ENCODE results near the gene TSHZ2.

Gene TSHZ2

GRCh38 chr20:52998268-52998667, 26.1 kb downstream of the TSHZ2 start:
- TF ChIP-seq POLR2AphosphoS5 (IDR thresholded peaks at IDR 0.05; ENCODE audit: low read depth, low read length) (no peak), SIN3A (IDR thresholded peaks at IDR 0.05; ENCODE audit: borderline replicate concordance, insufficient read depth, low read length) (no peak), REST (IDR thresholded peaks at IDR 0.05; ENCODE audit: insufficient read depth in 1 of 2, low read depth in 2 of 2, low read length in 2 of 2) (no peak), TAF1 (IDR thresholded peaks at IDR 0.05; ENCODE audit: borderline replicate concordance, insufficient read depth, low read length) (no peak), FOXP2 (optimal IDR thresholded peaks at IDR 0.05; ENCODE audit: borderline replicate concordance, extremely low read depth, extremely low read length, insufficient read depth) (no peak)

GRCh38 chr20:52999040-52999439, 26.9 kb downstream of the TSHZ2 start:
- TF ChIP-seq SIN3A (IDR thresholded peaks at IDR 0.05; ENCODE audit: borderline replicate concordance, insufficient read depth, low read length), result no peak
- TF ChIP-seq POLR2AphosphoS5 (IDR thresholded peaks at IDR 0.05; ENCODE audit: low read depth, low read length), result no peak
- TF ChIP-seq REST (IDR thresholded peaks at IDR 0.05; ENCODE audit: insufficient read depth in 1 of 2, low read depth in 2 of 2, low read length in 2 of 2), result no peak

- TF ChIP-seq TAF1 (IDR thresholded peaks at IDR 0.05; ENCODE audit: borderline replicate concordance, insufficient read depth, low read length), result no peak
- TF ChIP-seq SIN3A (IDR thresholded peaks at IDR 0.05; ENCODE audit: borderline replicate concordance, insufficient read depth, low read length), result no peak
These were observed 29.5 kb downstream of the TSHZ2 start for GRCh38 chr20:53001498-53002301.

- TF ChIP-seq POLR2AphosphoS5 (IDR thresholded peaks at IDR 0.05; ENCODE audit: low read depth, low read length), result no peak
- TF ChIP-seq TAF1 (IDR thresholded peaks at IDR 0.05; ENCODE audit: borderline replicate concordance, insufficient read depth, low read length), result no peak
- no peak for TF ChIP-seq FOXP2 (optimal IDR thresholded peaks at IDR 0.05; ENCODE audit: borderline replicate concordance, extremely low read depth, extremely low read length, insufficient read depth)
- no peak for TF ChIP-seq SIN3A (IDR thresholded peaks at IDR 0.05; ENCODE audit: borderline replicate concordance, insufficient read depth, low read length)
- no peak for TF ChIP-seq REST (IDR thresholded peaks at IDR 0.05; ENCODE audit: insufficient read depth in 1 of 2, low read depth in 2 of 2, low read length in 2 of 2)
These were observed 30.6 kb downstream of the TSHZ2 start for GRCh38 chr20:53002786-53003185.

- TF ChIP-seq TAF1 (IDR thresholded peaks at IDR 0.05; ENCODE audit: borderline replicate concordance, insufficient read depth, low read length) (no peak), SIN3A (IDR thresholded peaks at IDR 0.05; ENCODE audit: borderline replicate concordance, insufficient read depth, low read length) (no peak), POLR2AphosphoS5 (IDR thresholded peaks at IDR 0.05; ENCODE audit: low read depth, low read length) (no peak), FOXP2 (optimal IDR thresholded peaks at IDR 0.05; ENCODE audit: borderline replicate concordance, extremely low read depth, extremely low read length, insufficient read depth) (no peak)
These were observed 31.4 kb downstream of the TSHZ2 start for GRCh38 chr20:53003420-53004154.

GRCh38 chr20:53004267-53004813, 32.2 kb downstream of the TSHZ2 start:
- TF ChIP-seq REST (IDR thresholded peaks at IDR 0.05; ENCODE audit: insufficient read depth in 1 of 2, low read depth in 2 of 2, low read length in 2 of 2) (no peak), FOXP2 (optimal IDR thresholded peaks at IDR 0.05; ENCODE audit: borderline replicate concordance, extremely low read depth, extremely low read length, insufficient read depth) (no peak), TAF1 (IDR thresholded peaks at IDR 0.05; ENCODE audit: borderline replicate concordance, insufficient read depth, low read length) (no peak), POLR2AphosphoS5 (IDR thresholded peaks at IDR 0.05; ENCODE audit: low read depth, low read length) (no peak), SIN3A (IDR thresholded peaks at IDR 0.05; ENCODE audit: borderline replicate concordance, insufficient read depth, low read length) (no peak)

Measured in PFSK-1 (cell line).